IPS-18c (cell line): ENCODE measurements around the gene NAA11.

ENCODE experiments used
- H3K4me3 ChIP-seq: 2 replicates; pipeline ENCODE4 v1.7.0; 2013; ENCODE audit warnings: low read depth, mild to moderate bottlenecking, low read length, moderate library complexity; ENCODE audit not compliant: insufficient read depth
- H3K9me3 ChIP-seq: one replicate; pipeline ENCODE4 v1.6.1; 2013; ENCODE audit warnings: mild to moderate bottlenecking, low read length, moderate library complexity; ENCODE audit not compliant: control insufficient read depth, insufficient read depth

NAA11 gene

DNA sequence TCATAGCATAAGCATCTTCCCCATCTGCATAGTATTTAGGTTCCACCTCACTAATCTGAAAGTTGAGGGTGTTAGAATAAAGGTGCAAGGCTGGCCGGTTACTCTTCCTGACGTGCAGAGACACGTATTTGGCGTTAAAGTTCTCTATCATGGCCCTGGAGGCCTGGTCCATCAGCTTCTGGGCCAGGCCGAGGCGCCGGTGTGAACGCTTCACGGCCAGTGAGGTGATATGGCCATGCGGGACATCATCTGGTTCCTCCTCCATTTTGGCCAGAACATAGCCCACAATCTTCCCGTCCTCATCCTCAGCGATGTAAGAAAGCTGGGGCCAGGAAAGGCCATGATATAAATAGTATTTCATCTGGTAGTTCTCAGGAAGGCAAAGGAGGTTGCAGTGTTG, 425 bp downstream of the NAA11 start:
- H3K4me3 ChIP-seq = no peak overlapping the region

GRCh38 chr4:79319975-79320374, 5.9 kb downstream of the NAA11 start:
- no peaks in the 10 kb centered on the region for H3K9me3 ChIP-seq
- no peak overlapping the region for H3K4me3 ChIP-seq

More for the DNA sequence above, 425 bp downstream of the NAA11 start:
- no peaks in the 10 kb centered on the region for H3K9me3 ChIP-seq

GRCh38 chr4:79317711-79318110, 8.2 kb downstream of the NAA11 start:
- Histone ChIP-seq H3K4me3 (no peak overlapping the region), H3K9me3 (no peaks in the 10 kb centered on the region)

- H3K9me3 ChIP-seq = no peaks in the 10 kb centered on the region
- no peak overlapping the region for H3K4me3 ChIP-seq
Measured at GRCh38 chr4:79315891-79316290, 10.0 kb downstream of the NAA11 start.

DNA sequence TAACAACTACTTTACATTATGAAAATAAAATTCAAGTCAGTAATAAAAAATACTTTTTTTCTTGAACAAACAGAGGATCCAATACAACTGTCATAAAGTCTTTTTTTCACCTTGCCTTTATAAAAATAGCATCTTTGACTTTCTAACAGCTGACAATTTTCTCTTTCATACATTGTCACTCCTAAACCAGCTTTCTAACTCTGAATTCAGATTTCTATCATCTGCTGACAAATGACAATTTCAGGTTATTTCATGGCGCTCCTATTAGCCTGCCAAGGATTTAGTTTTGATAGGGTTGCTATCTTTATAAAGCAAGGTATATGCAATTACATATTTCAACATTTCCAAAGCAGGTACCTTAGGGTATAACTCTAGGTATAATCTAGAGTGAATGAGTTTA, 14.6 kb downstream of the NAA11 start:
- Histone ChIP-seq H3K9me3 (no peaks in the 10 kb centered on the region), H3K4me3 (no peak overlapping the region)

GRCh38 chr4:79308971-79309370, 16.9 kb downstream of the NAA11 start:
- Histone ChIP-seq H3K9me3 (no peaks in the 10 kb centered on the region), H3K4me3 (no peak overlapping the region)

DNA sequence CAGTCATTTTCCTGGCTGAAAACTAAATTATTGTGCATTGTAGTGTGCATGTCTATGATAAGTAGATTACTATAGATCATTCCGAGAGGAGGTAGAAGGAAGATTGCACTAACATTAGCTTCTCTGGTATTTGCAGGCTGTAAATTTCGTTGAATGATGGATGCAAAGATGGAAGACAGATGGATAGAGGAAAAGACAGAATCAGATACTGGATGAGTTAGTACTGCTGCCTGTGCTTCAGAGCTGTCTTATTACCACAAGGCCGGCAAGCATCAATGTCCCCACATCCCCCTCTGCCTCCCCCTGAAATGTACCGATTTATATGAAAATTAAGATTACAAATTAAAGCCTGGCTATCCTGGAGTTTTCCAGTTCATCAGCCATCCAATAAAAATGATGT, 17.7 kb downstream of the NAA11 start:
- Histone ChIP-seq H3K4me3 (no peak overlapping the region), H3K9me3 (no peaks in the 10 kb centered on the region)

GRCh38 chr4:79306795-79307194, 19.1 kb downstream of the NAA11 start:
- H3K9me3 ChIP-seq = no peaks in the 10 kb centered on the region
- H3K4me3 ChIP-seq = no peak overlapping the region

- Histone ChIP-seq H3K9me3 (peaks cover 2% of the 10 kb centered on the region), H3K4me3 (no peak overlapping the region)
Measured at GRCh38 chr4:79300280-79300679, 25.6 kb downstream of the NAA11 start.

GRCh38 chr4:79298484-79298883, 27.4 kb downstream of the NAA11 start:
- H3K4me3 ChIP-seq = no peak overlapping the region
- H3K9me3 ChIP-seq = peaks cover 2% of the 10 kb centered on the region

DNA sequence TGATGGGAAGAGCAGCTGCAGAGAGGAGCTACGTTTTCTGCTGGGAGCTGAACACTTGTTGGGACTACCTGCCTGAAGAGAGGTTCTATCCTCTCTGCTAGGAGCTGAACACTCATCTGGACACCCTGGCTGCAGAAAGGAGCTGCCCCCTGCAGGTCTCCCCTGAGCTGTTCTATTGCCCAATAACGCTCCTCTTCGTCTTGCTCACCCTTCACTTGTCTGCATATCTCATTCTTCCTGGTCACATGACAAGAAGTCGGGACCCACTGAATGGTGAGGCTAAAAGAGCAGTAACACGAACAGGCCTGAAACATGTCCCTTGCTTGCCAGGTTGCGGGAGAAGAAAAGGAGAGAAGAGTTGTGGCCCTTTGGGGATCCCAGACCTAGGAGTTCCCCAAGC, 27.8 kb downstream of the NAA11 start:
- no peak overlapping the region for H3K4me3 ChIP-seq
- peaks cover 2% of the 10 kb centered on the region for H3K9me3 ChIP-seq

DNA sequence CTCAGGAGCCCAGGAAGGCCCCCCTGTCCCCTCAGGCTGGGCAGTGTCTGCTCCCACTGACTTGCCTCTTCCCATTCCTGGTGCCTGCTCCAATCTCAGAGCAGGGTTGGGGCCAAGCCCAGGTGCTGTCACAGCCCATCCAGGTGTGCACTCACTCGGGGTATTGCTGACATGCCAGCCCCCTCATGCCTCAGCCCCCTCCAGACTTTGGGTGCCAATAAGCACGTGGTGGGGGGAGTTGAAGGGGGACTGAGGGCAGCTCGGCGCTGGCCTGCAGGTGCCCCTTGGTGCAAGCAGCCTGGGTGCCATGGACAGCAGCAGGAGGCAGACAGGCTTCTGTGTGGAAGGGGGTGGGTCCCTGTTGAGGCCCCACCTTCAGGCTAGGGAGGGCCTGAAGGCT, 28.4 kb downstream of the NAA11 start:
- H3K4me3 ChIP-seq = no peak overlapping the region
- H3K9me3 ChIP-seq = peaks cover 2% of the 10 kb centered on the region

DNA sequence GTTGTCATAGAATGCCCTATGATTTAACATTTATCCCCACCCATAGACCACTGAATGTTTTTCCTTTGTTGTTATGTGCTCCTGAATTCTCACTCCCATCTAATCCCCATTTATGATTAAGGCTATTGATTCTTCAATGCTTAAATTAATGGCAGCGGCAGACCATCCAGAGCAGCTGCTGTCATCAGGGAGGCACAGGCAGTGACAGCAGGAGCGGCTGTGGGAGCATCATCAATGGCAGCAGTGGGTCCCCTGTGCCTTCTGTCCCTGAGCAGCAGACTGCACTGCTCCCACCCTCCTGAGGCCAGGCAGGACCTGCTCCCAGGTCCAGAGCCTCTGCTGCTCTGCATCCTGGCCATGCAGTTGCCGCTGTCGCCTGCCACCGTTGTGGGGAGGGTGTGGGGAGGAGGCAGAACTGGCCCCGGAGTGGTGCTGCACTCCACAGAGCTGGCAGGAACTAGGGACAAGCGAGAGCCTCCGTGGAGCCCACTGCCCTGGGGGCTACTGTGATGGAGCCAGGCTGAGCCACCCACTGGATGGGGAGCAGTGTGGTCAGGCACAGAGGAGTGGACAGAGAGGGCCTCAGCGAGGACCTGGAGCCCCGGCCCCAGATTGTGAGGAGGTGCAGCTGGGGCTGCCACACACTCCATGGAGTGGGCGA, 29.0 kb downstream of the NAA11 start:
- Histone ChIP-seq H3K4me3 (no peak overlapping the region), H3K9me3 (peaks cover 2% of the 10 kb centered on the region)

DNA sequence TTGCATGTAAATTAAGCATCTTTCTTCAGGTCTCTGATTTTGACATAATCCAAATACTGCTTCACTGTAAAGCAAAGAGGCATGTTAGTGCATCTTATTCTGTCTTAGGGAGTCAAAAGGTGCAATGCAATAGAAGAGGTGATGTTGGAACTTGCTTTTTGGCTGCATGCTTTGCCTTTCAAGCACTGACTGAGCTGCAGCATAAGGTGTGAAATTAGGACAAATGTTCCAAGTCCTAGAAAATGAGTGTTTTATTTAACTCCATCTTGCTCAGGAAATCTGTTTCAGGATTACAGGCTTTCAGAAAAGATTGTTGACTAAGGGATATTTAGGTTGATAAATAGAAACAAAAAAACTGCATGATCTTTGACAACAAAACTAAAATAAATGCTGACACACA, 30.8 kb downstream of the NAA11 start:
- Histone ChIP-seq H3K4me3 (no peak overlapping the region), H3K9me3 (peaks cover 2% of the 10 kb centered on the region)

DNA sequence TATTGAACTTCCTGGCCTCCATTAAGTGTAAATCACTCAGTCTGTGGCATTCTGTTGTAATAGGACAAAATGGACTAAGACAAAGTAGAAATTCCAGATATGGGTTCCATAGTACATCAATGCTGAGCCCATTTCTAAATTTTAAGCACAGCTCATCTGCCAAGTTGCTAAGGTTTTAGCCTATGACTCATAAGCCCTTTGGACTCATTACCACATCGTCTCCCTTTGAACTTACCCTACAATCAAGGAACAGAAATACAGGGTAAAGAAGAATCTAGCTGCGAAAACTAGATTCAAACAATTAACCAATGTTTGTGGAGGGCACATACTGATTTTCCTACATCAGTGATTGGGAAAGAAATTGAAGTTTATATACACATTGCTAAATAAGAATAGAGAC, 31.8 kb downstream of the NAA11 start:
- Histone ChIP-seq H3K9me3 (peaks cover 2% of the 10 kb centered on the region), H3K4me3 (no peak overlapping the region)

- no peaks in the 10 kb centered on the region for H3K9me3 ChIP-seq
- no peak overlapping the region for H3K4me3 ChIP-seq
Measured at GRCh38 chr4:79292008-79292407, 33.9 kb downstream of the NAA11 start.

DNA sequence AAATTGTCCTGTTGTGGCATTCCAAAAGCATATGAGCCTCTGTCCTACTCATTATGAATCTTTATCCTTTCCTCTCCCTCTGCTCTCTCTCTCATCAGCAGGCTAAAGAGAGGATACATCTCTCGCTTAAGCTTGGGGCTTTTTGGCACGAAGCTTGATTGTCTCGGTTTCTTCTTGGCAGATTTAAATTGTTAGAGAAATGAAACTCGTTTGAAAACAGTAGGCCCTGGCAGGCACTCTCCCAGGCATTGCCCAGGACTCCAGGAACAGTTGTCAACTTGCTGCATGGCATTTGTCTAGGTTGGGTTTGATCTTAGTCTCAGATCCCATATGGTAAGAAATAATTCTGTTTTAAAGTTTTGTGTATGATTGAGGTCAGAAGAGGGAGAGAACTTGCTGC, 35.5 kb downstream of the NAA11 start:
- H3K9me3 ChIP-seq = no peaks in the 10 kb centered on the region
- no peak overlapping the region for H3K4me3 ChIP-seq

DNA sequence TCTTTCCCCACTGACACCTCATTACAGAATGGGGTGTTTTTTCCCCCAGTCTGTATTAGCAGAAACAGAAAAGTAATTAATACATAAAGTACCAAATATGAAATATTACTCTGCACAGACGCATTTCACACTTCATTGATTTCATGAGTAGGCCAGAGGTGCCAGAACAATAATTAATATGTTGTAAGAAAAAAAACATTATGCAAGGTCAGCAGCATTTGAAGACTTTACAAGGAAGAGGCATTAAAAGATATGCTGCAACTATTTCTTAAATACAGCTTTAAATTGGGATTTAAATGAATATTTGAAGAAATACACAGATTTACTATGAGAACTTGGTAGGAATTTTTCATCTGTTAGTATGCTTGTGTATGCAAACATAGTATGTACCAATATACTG, 37.7 kb downstream of the NAA11 start:
- no peak overlapping the region for H3K4me3 ChIP-seq
- no peaks in the 10 kb centered on the region for H3K9me3 ChIP-seq

GRCh38 chr4:79287718-79288117, 38.1 kb downstream of the NAA11 start:
- H3K9me3 ChIP-seq = no peaks in the 10 kb centered on the region
- no peak overlapping the region for H3K4me3 ChIP-seq
